Cardiac fibroblast (primary cell): ENCODE data around the gene GALR3.

Experiments
- DNase-seq, 2 donors: peaks; one replicate each; pipeline versions ENCODE4 v3.0.0 to v3.0.0-alpha.2; 2010; ENCODE audit warnings: low read depth in 2 of 2
- H3K4me3 ChIP-seq, 2 donors: replicated peaks in 1 of 2; 1 replicate in 1 of 2; 2 replicates in 1 of 2; pipeline ENCODE4 v1.5.1; 2011; ENCODE audit warnings: low read depth in 2 of 2, low read length in 2 of 2, mild to moderate bottlenecking in 2 of 2, moderate library complexity in 1 of 2
- CTCF ChIP-seq: IDR thresholded peaks from one replicate; pipeline ENCODE4 v1.5.1; 2011; ENCODE audit warnings: low read depth, mild to moderate bottlenecking, low read length, inconsistent platforms

Gene GALR3

GRCh38 chr22:37803639-37804351 lies 19.4 kb upstream of the GALR3 start:
- H3K4me3 ChIP-seq: no peak overlapping the region
- TF ChIP-seq CTCF: no peak
- no peak for DNase-seq

- no peak for TF ChIP-seq CTCF
- H3K4me3 ChIP-seq: peak overlapping the region in 1 of 2 donors; percentile 78
- no peak for DNase-seq
Observed at GRCh38 chr22:37804352-37804880, 18.8 kb upstream of the GALR3 start.

- TF ChIP-seq CTCF: no peak
- H3K4me3 ChIP-seq: peak overlapping the region; percentile 45 to 78
- DNase-seq: peak; percentile 85 to 89
Observed at GRCh38 chr22:37804881-37805809, 18.0 kb upstream of the GALR3 start.

GRCh38 chr22:37805810-37806277 lies 17.3 kb upstream of the GALR3 start:
- H3K4me3 ChIP-seq: peak overlapping the region; percentile 45 to 78
- no peak for TF ChIP-seq CTCF
- no peak for DNase-seq

GRCh38 chr22:37806409-37807333 lies 16.5 kb upstream of the GALR3 start:
- no peak for TF ChIP-seq CTCF
- peak; percentile 32 to 45 for DNase-seq
- H3K4me3 ChIP-seq: peak overlapping the region; percentile 55 to 78
